Retinal pigment epithelial cell (primary cell): ENCODE data around the gene CEACAM1.
"Not testable (repeated sequence)": the region's sequence is repeated elsewhere in the genome, so short reads cannot be mapped to it uniquely, and the experiment has no call there.

Experiments used
- DNase-seq: peaks from one replicate; pipeline ENCODE4 v3.0.0-alpha.2; 2010; ENCODE audit warnings: low read depth
- H3K4me3 ChIP-seq: 2 replicates; pipeline ENCODE4 v1.5.1; 2011; ENCODE audit warnings: mild to moderate bottlenecking, low read length, control low read depth, moderate library complexity
- CTCF ChIP-seq: conservative IDR thresholded peaks from 2 replicates; pipeline ENCODE4 v1.5.1; 2011; ENCODE audit warnings: low read depth, low read length, control low read depth, inconsistent platforms

Gene CEACAM1

GRCh38 chr19:42555317-42555716 is 27.0 kb upstream of the CEACAM1 start:
- TF ChIP-seq CTCF = no peak
- no peak overlapping the region for H3K4me3 ChIP-seq
- DNase-seq = no peak

- H3K4me3 ChIP-seq = no peak overlapping the region
- no peak for TF ChIP-seq CTCF
- no peak for DNase-seq
Measured at GRCh38 chr19:42554046-42554575, 25.8 kb upstream of the CEACAM1 start.

- DNase-seq = no peak
Measured at GRCh38 chr19:42553292-42554045, 25.2 kb upstream of the CEACAM1 start.

GRCh38 chr19:42552086-42553065 is 24.1 kb upstream of the CEACAM1 start:
- DNase-seq = no peak
- H3K4me3 ChIP-seq = no peak overlapping the region
- TF ChIP-seq CTCF = no peak

More at GRCh38 chr19:42553292-42554045, 25.2 kb upstream of the CEACAM1 start:
- H3K4me3 ChIP-seq = no peak overlapping the region
- TF ChIP-seq CTCF = no peak

DNA sequence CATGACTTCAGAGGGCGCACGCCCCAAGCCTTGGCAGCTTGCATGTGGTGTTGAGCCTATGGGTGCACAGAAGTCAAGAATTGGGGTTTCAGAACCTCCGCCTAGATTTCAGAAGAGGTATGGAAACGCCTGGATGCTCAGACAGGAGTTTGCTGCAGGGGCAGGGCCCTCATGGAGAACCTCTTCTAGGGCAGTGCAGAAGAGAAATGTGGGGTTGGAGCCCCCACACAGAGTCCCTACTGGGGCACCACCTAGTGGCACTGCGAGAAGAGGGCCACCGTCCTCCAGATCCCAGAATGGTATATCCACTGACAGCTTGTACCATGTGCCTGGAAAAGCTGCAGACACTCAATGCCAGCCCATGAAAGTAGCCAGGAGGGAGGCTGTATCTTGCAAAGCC is 22.2 kb upstream of the CEACAM1 start:
- H3K4me3 ChIP-seq, DNase-seq: not testable (repeated sequence)

DNA sequence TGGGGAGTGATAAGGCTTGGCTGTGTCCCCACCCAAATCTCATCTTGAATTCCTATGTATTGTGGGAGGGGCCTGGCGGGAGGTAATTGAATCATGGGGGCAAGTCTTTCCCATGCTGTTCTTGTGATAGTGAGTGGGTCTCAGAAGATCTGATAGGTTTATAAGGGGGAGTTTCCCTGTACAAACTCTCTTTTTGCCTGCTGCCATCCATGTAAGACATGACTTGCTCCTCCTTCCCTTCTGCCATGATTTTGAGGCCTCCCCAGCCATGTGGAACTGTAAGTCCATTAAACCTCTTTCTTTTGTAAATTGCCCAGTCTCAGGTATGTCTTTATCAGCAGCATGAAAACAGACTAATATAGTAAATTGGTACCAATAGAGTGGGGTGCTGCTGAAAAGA is 20.8 kb upstream of the CEACAM1 start:
- DNase-seq, H3K4me3 ChIP-seq: not testable (repeated sequence)

DNA sequence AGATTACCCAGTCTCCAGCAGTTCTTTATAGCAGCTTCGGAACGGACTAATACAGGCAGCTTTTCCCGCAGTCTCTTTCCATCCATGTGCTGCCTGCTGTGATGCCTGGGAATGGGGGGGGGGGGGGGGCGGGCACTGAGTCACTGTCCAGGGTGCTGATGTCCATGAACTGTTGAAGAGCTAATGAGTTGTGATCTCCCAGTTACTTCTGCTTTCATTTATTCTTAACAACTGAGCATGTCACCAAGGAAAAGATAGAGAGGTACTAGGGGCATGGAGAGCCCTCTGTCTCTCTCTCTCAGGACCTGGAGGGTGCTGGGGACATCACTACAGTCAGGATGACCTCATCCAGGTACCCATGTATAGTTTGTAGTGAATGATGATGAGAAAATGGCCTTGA is 20.3 kb upstream of the CEACAM1 start:
- H3K4me3 ChIP-seq = no peak overlapping the region
- DNase-seq = no peak
- TF ChIP-seq CTCF = no peak
